HepG2 (cell line): ENCODE measurements around the gene CTIF. TPM values are rescaled to one million over a fixed set of nuclear protein-coding genes. Genes with fewer than 3 reads are reported as not detected.

ENCODE experiments used
- ATAC-seq: fragments of 200-7000 bp; cut with Tn5 transposase; 3 replicates; pipeline ENCODE4 v1.9.1; 2020; ENCODE audit warnings: mild to moderate bottlenecking, moderate library complexity
- BruUV-seq: library from RNA; stranded (reverse); fragments of 400-500 nt; replicated peaks from 2 replicates; lab custom pipeline; 2021; lab: Mats Ljungman, UMichigan
- CTCF ChIA-PET: fragments of 300-600 bp; formaldehyde crosslinking; extraction: SDS; loops from one replicate; lab custom pipeline; 2021; ENCODE audit warnings: low total read pairs, inconsistent platforms, low intra/inter-chr PET ratio; lab: Yijun Ruan, JAX
- POLR2A ChIA-PET: fragments of 350-600 bp; sonication (Branson Sonifier 250); formaldehyde crosslinking; loops from one replicate; lab custom pipeline; 2020; ENCODE audit warnings: antibody characterized with exemption, inconsistent platforms; lab: Yijun Ruan, JAX
- DNase-seq: peaks from one replicate; pipeline ENCODE4 v3.0.0-alpha.2; 2015; ENCODE audit warnings: low spot score
- FAIRE-seq: peaks from 3 replicates; lab custom pipeline; 2011; peaks lifted over from hg19 to GRCh38; lab: Jason Lieb, UNC
- H2AFZ ChIP-seq: one replicate; pipeline ENCODE4 v1.6.1; 2011; ENCODE audit warnings: low read length, inconsistent platforms
- H3K27ac ChIP-seq: fragments of 300-600 bp; 3 replicates; pipeline ENCODE4 v1.8.0; 2011; ENCODE audit warnings: mixed run types, mild to moderate bottlenecking, mixed read lengths, low read length, inconsistent platforms; ENCODE audit not compliant: insufficient read depth; ENCODE audit errors: extremely low read length
- H3K27me3 ChIP-seq, 2 experiments: fragments of 200-600 bp in 1 of 2; 2 replicates in 1 of 2; 3 replicates in 1 of 2; pipeline versions ENCODE4 v1.6.0 to v1.8.0; 2011; ENCODE audit warnings: low read length in 2 of 2, mild to moderate bottlenecking in 2 of 2, moderate library complexity in 2 of 2, inconsistent platforms in 1 of 2; ENCODE audit not compliant: insufficient read depth in 2 of 2, control insufficient read depth in 1 of 2
- H3K36me3 ChIP-seq, 2 experiments: fragments of 200-600 bp in 1 of 2; replicated peaks in 1 of 2; 2 replicates in 1 of 2; 3 replicates in 1 of 2; pipeline versions ENCODE4 v1.5.1 to v1.8.0; 2011; ENCODE audit warnings: low read length in 2 of 2, inconsistent platforms in 1 of 2; ENCODE audit not compliant: insufficient read depth in 2 of 2, control insufficient read depth in 1 of 2
- H3K4me1 ChIP-seq: 2 replicates; pipeline ENCODE4 v1.5.1; 2012; ENCODE audit warnings: low read length, inconsistent platforms; ENCODE audit not compliant: insufficient read depth
- H3K4me2 ChIP-seq: 2 replicates; pipeline ENCODE4 v1.6.0; 2011; ENCODE audit warnings: low read depth, low read length, inconsistent platforms
- H3K4me3 ChIP-seq, 3 experiments: fragments of 200-600 bp in 1 of 3; sonication (generic), shearing (Covaris generic) in 1 of 3; replicated peaks in 1 of 3; 2 replicates each; pipeline ENCODE4 v1.5.1; 2011 to 2016; ENCODE audit warnings: low read length in 3 of 3, inconsistent platforms in 2 of 3, low read depth in 2 of 3, mild to moderate bottlenecking in 2 of 3, control low read depth in 1 of 3, mixed read lengths in 1 of 3; ENCODE audit not compliant: insufficient read depth in 1 of 3
- H3K79me2 ChIP-seq: one replicate; pipeline ENCODE4 v1.6.1; 2011; ENCODE audit warnings: low read length, inconsistent platforms; ENCODE audit not compliant: insufficient read depth
- H3K9ac ChIP-seq: 2 replicates; pipeline ENCODE4 v1.6.0; 2011; ENCODE audit warnings: mild to moderate bottlenecking, low read depth, low read length, inconsistent platforms; ENCODE audit not compliant: insufficient read depth
- H3K9me3 ChIP-seq: 2 replicates; pipeline ENCODE4 v1.5.1; 2012; ENCODE audit warnings: mild to moderate bottlenecking, low read length
- H4K20me1 ChIP-seq: 2 replicates; pipeline ENCODE4 v1.6.0; 2011; ENCODE audit warnings: inconsistent platforms, mild to moderate bottlenecking, low read length, moderate library complexity; ENCODE audit not compliant: insufficient read depth
- EHMT2 ChIP-seq: fragments of 200-600 bp; sonication (generic); IDR thresholded peaks from 2 replicates; pipeline ENCODE4 v1.7.0; 2017; ENCODE audit warnings: antibody characterized with exemption, low read depth, low read length, borderline replicate concordance
- JARID2 ChIP-seq: sonication (generic); formaldehyde crosslinking; IDR thresholded peaks from 2 replicates; pipeline ENCODE4 v1.8.1; 2023; ENCODE audit warnings: missing genetic modification reagents, inconsistent platforms; ENCODE audit not compliant: insufficient replicate concordance
- KDM1A ChIP-seq: IDR thresholded peaks from 2 replicates; pipeline ENCODE4 v1.6.1; 2016; ENCODE audit warnings: missing compliant biosample characterization
- KDM5B ChIP-seq: sonication (generic); formaldehyde crosslinking; IDR thresholded peaks from 2 replicates; pipeline ENCODE4 v1.4.0; 2020; ENCODE audit warnings: missing genetic modification reagents, mild to moderate bottlenecking, borderline replicate concordance
- KDM6A ChIP-seq: IDR thresholded peaks from 2 replicates; pipeline ENCODE4 v1.6.1; 2016; ENCODE audit warnings: low read depth
- PAX8 ChIP-seq: sonication (generic); formaldehyde crosslinking; IDR thresholded peaks from 2 replicates; pipeline ENCODE4 v1.8.0; 2022; ENCODE audit warnings: mild to moderate bottlenecking, missing genetic modification reagents, borderline replicate concordance
- PCBP2 ChIP-seq: fragments of 200-400 bp; formaldehyde crosslinking; optimal IDR thresholded peaks from 2 replicates; pipeline ENCODE3; 2018; ENCODE audit warnings: low read length, low read depth; ENCODE audit not compliant: poor library complexity, severe bottlenecking
- PITX1 ChIP-seq: sonication (generic); formaldehyde crosslinking; IDR thresholded peaks from 2 replicates; pipeline ENCODE4 v1.5.1; 2020; ENCODE audit warnings: mild to moderate bottlenecking, missing genetic modification reagents
- RELA ChIP-seq: sonication (generic); formaldehyde crosslinking; IDR thresholded peaks from 2 replicates; pipeline ENCODE4 v1.4.0; 2020; ENCODE audit warnings: missing genetic modification reagents
- SMYD3 ChIP-seq: sonication (generic); formaldehyde crosslinking; IDR thresholded peaks from 2 replicates; pipeline ENCODE4 v1.8.1; 2023; ENCODE audit warnings: mild to moderate bottlenecking, missing genetic modification reagents
- SNAI1 ChIP-seq: sonication (generic); formaldehyde crosslinking; IDR thresholded peaks from 2 replicates; pipeline ENCODE4 v1.5.0; 2020; ENCODE audit warnings: mild to moderate bottlenecking, missing genetic modification reagents, borderline replicate concordance
- ZFX ChIP-seq: sonication (generic); formaldehyde crosslinking; IDR thresholded peaks from 2 replicates; pipeline ENCODE4 v1.4.0; 2020; ENCODE audit warnings: mild to moderate bottlenecking, low read depth, missing genetic modification reagents, moderate library complexity
- ZNF660 ChIP-seq: sonication (generic); formaldehyde crosslinking; IDR thresholded peaks from 2 replicates; pipeline ENCODE4 v1.5.1; 2020; ENCODE audit warnings: mild to moderate bottlenecking, low read depth, missing genetic modification reagents, borderline replicate concordance
- ZNF672 ChIP-seq: sonication (generic); formaldehyde crosslinking; IDR thresholded peaks from 2 replicates; pipeline ENCODE4 v1.8.1; 2022; ENCODE audit warnings: missing genetic modification reagents
- ZSCAN21 ChIP-seq: sonication (generic); formaldehyde crosslinking; IDR thresholded peaks from 2 replicates; pipeline ENCODE4 v1.8.0; 2022; ENCODE audit warnings: mild to moderate bottlenecking, missing genetic modification reagents, moderate library complexity, borderline replicate concordance
- WGBS: methylation state at CpG from one replicate; pipeline ENCODE4 v1.1.6; 2017; ENCODE audit warnings: low lambda C conversion rate; 5-methylcytosine and 5-hydroxymethylcytosine counted together
- in situ Hi-C: cut with HindIII; loops from 2 replicates; pipeline ENCODE4 v1.10.0; 2017; ENCODE audit warnings: low pct_unique_long_range_greater_than_20kb; ENCODE audit not compliant: extremely low pct_ligation_motif_present
- intact Hi-C: fragments of 100-400 bp; cut with micrococcal nuclease; formaldehyde crosslinking; loops from one replicate; pipeline ENCODE4 v1.10.0; 2022; ENCODE audit not compliant: unreplicated experiment
- polyA plus RNA-seq, 8 experiments: library from polyadenylated mRNA; depleted of rRNA in 3 of 8; stranded (reverse) in 7 of 8; unstranded in 1 of 8; fragments of >200 nt; fragmentation: Illumina TruSeq in 4 of 8; extraction: Trizol in 4 of 8; gene quantifications; 2 replicates each; pipeline versions ENCODE4 v1.2.1 to v1.2.3, GENCODE V29; 2011 to 2016; ENCODE audit warnings: low read depth in 4 of 8, missing spikeins in 1 of 8, mixed read lengths in 1 of 8; ENCODE audit not compliant: insufficient read depth in 1 of 8
- total RNA-seq, 5 experiments: library from RNA; depleted of rRNA; stranded (reverse); fragments of >200 nt; fragmentation: Illumina TruSeq; extraction: Trizol; gene quantifications; 2 replicates each; pipeline ENCODE4 v1.2.3, GENCODE V29; 2016; ENCODE audit warnings: low read depth in 1 of 5
- TF ChIP-seq, protein P1 (sequence below): sonication (generic); formaldehyde crosslinking; IDR thresholded peaks from 2 replicates; pipeline ENCODE4 v1.4.0; 2020; ENCODE audit warnings: low read depth, missing genetic modification reagents
- TF ChIP-seq, protein P2 (sequence below), 2 experiments: fragments of 450-650 bp in 1 of 2; sonication (generic) in 1 of 2; formaldehyde crosslinking; IDR thresholded peaks; 2 replicates each; pipeline versions ENCODE4 v1.5.0 to v1.8.0; 2020 to 2022; ENCODE audit warnings: mild to moderate bottlenecking in 1 of 2, missing genetic modification reagents in 1 of 2
- TF ChIP-seq, protein P3 (sequence below): sonication (generic); formaldehyde crosslinking; IDR thresholded peaks from 2 replicates; pipeline ENCODE4 v1.5.0; 2020; ENCODE audit warnings: missing genetic modification reagents

The CTIF gene
- total and polyA plus RNA-seq, 2 of the 13 experiments (the other 11 are each of a cell fraction or from before 2014, with no cell fraction given), result 18.2 to 28.0 TPM

DNA sequence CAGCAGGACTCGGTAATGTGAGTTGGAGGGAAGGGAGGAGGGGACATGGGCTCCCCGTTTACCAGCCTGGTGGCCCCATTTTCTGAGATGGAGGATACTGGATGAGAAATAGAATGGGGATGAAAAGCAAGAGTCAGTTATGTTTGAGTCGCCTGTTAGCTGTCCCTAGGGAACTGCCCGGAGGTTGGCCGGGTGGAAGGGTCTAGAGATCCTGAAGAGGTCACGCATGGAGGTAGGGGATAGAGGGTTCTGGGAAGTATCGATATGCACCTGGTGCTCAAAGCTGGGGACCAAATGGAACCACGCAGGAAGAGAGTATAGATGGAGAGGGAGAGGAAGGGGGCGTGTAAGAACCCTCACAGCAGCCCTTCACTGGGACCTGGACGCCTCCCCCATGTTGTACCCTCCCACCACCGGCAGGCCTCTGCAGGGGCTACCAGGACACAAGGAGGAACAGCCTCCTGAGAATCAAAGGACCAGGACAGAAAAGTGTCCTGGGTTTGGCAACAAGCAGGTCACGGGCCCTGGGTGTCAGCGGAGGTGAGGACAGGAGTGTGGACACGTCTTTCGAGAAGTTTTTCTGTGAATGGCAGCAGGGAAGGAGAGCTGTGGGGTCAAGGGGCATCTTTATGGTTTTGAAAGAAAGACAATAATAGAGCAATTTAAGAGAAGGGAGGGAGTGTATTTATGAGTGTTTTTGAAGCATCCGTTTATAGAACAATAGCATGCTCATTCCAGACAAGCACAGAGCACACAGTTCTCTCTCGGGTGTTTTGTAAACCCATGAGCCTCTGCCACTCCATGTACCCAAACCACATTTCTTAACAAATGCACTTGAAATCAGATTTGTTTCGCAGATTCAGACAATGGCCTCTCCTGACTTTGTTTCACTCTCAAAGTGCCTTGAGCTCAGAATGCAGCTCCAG lies 279.8 kb downstream of the CTIF start (continued):
- TF ChIP-seq, protein P1, sequence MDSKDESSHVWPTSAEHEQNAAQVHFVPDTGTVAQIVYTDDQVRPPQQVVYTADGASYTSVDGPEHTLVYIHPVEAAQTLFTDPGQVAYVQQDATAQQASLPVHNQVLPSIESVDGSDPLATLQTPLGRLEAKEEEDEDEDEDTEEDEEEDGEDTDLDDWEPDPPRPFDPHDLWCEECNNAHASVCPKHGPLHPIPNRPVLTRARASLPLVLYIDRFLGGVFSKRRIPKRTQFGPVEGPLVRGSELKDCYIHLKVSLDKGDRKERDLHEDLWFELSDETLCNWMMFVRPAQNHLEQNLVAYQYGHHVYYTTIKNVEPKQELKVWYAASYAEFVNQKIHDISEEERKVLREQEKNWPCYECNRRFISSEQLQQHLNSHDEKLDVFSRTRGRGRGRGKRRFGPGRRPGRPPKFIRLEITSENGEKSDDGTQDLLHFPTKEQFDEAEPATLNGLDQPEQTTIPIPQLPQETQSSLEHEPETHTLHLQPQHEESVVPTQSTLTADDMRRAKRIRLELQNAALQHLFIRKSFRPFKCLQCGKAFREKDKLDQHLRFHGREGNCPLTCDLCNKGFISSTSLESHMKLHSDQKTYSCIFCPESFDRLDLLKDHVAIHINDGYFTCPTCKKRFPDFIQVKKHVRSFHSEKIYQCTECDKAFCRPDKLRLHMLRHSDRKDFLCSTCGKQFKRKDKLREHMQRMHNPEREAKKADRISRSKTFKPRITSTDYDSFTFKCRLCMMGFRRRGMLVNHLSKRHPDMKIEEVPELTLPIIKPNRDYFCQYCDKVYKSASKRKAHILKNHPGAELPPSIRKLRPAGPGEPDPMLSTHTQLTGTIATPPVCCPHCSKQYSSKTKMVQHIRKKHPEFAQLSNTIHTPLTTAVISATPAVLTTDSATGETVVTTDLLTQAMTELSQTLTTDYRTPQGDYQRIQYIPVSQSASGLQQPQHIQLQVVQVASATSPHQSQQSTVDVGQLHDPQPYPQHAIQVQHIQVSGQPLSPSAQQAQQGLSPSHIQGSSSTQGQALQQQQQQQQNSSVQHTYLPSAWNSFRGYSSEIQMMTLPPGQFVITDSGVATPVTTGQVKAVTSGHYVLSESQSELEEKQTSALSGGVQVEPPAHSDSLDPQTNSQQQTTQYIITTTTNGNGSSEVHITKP (CRISPR knock-in tag), result no peak
- TF ChIP-seq PITX1, result no peak
- TF ChIP-seq ZNF660 (CRISPR knock-in tag), result no peak

DNA sequence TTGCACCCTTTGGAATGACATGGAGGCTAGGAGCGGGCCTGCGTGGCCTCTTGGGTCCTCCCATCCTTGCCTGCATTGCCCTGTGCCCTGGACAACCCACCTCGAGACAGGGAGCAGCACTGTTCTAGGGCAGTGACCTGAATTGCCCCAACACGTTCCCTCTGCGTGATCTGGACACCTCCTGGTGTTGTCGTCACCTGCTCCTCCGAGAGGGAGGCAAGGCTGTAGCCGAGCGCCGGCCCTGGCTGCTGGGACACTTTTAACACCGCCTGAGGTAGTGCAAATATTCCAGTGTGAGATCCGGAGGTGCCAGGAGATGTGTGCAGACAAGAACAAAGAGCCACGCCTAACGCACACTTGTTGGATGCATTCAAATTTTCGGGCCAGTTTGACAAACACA lies 280.4 kb downstream of the CTIF start:
- in situ Hi-C loops, result no loop called here
- WGBS, result 94% methylated on average over 14 of the region's 15 CpGs
- intact Hi-C loops, result no loop called here
- H3K27ac ChIP-seq, result no peak overlapping the region
- ATAC-seq (no peak), DNase-seq (no peak), FAIRE-seq (no peak)
- H3K4me2 ChIP-seq, result no peak overlapping the region
- H3K9me3 ChIP-seq, result no peaks in the 10 kb centered on the region
- H3K4me3 ChIP-seq, result no peak overlapping the region
- no peaks in the 10 kb centered on the region for H4K20me1 ChIP-seq
- no peak overlapping the region for H2AFZ ChIP-seq
- ChIA-PET CTCF (no interaction called here), POLR2A (no interaction called here)
- no peaks in the 10 kb centered on the region for H3K4me1 ChIP-seq
- H3K79me2 ChIP-seq, result no peaks in the 10 kb centered on the region
- BruUV-seq, result no TSS peak
- no peak overlapping the region for H3K9ac ChIP-seq
- peaks cover 13 to 33% of the 10 kb centered on the region in 2 experiments; a peak in 4 of 5 replicates for H3K36me3 ChIP-seq
- no peaks in the 10 kb centered on the region for H3K27me3 ChIP-seq
- TF ChIP-seq, protein P2, sequence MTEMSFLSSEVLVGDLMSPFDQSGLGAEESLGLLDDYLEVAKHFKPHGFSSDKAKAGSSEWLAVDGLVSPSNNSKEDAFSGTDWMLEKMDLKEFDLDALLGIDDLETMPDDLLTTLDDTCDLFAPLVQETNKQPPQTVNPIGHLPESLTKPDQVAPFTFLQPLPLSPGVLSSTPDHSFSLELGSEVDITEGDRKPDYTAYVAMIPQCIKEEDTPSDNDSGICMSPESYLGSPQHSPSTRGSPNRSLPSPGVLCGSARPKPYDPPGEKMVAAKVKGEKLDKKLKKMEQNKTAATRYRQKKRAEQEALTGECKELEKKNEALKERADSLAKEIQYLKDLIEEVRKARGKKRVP (CRISPR knock-in tag; IDR thresholded peaks at IDR 0.05), result no peak
- no peak for TF ChIP-seq PAX8
- no peak for TF ChIP-seq ZFX (CRISPR knock-in tag)
- TF ChIP-seq PCBP2, result no peak
- TF ChIP-seq SMYD3 (CRISPR knock-in tag), result no peak
- no peak for TF ChIP-seq SNAI1
- TF ChIP-seq KDM1A (CRISPR knock-in tag), result no peak
- TF ChIP-seq KDM6A (CRISPR knock-in tag), result no peak
- TF ChIP-seq, protein P3, sequence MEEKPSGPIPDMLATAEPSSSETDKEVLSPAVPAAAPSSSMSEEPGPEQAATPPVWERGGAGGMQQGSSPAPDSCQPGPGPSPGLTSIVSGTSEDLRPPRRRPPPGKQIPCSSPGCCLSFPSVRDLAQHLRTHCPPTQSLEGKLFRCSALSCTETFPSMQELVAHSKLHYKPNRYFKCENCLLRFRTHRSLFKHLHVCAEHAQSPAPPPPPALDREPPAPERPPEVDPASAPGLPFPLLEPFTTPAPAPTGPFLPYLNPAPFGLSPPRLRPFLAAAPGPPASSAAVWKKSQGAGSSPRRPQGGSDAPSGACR (CRISPR knock-in tag), result no peak
- TF ChIP-seq KDM5B, result no peak
- TF ChIP-seq EHMT2, result no peak
- no peak for TF ChIP-seq JARID2
- TF ChIP-seq RELA (CRISPR knock-in tag), result no peak
- no peak for TF ChIP-seq ZSCAN21 (CRISPR knock-in tag)
- no peak for TF ChIP-seq ZNF672 (CRISPR knock-in tag)
